ENCODE results near the gene FMNL2.

Gene FMNL2

DNA sequence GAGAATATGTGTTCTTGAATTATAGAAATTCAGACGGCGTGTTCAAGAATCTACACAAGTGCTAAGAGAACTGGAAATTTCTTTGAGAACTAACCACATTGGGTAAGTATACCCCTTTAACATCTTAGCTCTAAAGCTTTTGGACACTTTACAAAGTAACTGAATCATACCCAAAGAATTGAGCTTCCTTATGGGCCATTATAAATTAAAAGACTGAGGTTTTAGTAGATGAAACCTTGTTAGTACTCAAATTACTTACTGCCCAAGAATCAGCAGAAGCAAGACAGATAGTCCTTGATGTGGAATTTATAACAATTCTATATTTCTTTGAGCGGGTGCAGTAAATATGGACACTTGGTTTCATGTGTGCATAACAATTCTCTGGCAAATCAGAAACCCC is 214.0 kb downstream of the FMNL2 start:
- in situ Hi-C loops (cut with HindIII; ENCODE audit: low sequenced_read_pairs) = no loop called here
- no peak overlapping the region for H3K4me3 ChIP-seq (ENCODE audit: low read depth, low read length)
- no peak for DNase-seq (ENCODE audit: low read depth)
- TF ChIP-seq, protein P1, sequence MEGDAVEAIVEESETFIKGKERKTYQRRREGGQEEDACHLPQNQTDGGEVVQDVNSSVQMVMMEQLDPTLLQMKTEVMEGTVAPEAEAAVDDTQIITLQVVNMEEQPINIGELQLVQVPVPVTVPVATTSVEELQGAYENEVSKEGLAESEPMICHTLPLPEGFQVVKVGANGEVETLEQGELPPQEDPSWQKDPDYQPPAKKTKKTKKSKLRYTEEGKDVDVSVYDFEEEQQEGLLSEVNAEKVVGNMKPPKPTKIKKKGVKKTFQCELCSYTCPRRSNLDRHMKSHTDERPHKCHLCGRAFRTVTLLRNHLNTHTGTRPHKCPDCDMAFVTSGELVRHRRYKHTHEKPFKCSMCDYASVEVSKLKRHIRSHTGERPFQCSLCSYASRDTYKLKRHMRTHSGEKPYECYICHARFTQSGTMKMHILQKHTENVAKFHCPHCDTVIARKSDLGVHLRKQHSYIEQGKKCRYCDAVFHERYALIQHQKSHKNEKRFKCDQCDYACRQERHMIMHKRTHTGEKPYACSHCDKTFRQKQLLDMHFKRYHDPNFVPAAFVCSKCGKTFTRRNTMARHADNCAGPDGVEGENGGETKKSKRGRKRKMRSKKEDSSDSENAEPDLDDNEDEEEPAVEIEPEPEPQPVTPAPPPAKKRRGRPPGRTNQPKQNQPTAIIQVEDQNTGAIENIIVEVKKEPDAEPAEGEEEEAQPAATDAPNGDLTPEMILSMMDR (IDR thresholded peaks at IDR 0.05; ENCODE audit: low read depth, low read length, missing control alignments) = no peak

DNA sequence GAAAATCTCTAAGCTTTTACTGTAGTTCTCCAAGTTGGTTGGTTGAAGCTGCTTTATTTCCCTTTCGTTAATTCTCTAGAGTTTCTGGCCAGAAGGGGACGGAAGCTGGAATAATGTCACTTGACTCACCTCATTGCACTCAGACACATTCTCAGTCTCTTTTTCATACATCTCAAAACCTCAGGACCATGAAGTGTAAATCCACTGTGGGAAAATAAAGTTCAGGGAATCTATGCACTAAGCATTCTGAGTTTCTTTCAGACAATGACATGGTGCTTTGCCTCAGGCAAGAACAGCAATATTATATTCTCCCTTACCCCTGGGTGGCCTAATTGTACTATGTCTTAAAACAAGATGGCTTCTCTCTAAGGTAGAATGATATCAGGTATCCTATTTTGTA is 214.4 kb downstream of the FMNL2 start:
- no peak overlapping the region for H3K4me3 ChIP-seq (ENCODE audit: low read depth, low read length)
- in situ Hi-C loops (cut with HindIII; ENCODE audit: low sequenced_read_pairs) = no loop called here
- DNase-seq (ENCODE audit: low read depth) = no peak
- TF ChIP-seq, protein P1 (IDR thresholded peaks at IDR 0.05; ENCODE audit: low read depth, low read length, missing control alignments) = no peak

DNA sequence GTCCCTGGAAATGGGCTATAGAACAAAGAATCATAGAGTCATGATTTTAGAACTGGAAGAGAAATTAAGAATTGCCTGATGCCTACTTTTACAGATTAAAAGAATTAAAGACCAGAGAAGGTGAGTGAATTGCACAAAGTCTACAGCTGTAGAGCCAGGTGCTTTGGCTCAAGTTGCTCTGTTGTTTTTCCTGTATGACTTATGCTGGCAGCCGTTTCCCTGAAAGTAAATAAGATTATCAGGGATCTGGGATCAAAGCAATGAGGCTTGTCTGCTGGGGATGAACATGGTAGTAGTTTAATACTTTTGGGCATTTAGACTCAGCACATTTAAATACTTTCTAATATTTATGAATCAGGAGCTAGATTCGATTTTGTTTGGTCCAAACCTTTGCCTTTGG is 215.4 kb downstream of the FMNL2 start:
- in situ Hi-C loops (cut with HindIII; ENCODE audit: low sequenced_read_pairs) = no loop called here
- TF ChIP-seq, protein P1 (IDR thresholded peaks at IDR 0.05; ENCODE audit: low read depth, low read length, missing control alignments) = no peak
- H3K4me3 ChIP-seq (ENCODE audit: low read depth, low read length) = no peak overlapping the region
- no peak for DNase-seq (ENCODE audit: low read depth)

DNA sequence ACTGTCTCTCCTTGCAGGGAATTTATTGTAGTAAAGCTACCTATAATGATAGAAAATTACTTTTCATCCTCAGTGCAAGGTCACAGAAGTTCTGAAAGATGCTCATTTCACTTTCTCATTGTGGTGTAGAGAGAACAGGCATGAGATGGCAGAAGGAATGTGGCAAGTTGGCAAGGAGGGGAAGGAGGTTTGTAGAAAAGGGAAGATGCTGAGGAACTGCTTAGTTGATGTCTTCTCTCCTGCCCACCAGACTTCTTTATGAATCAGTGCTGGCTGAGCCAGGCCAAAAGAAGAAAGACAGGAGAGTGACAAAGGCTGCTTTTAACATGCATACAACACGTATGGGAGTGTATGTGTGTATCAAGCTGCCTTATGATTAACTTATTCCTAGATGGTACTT is 217.9 kb downstream of the FMNL2 start:
- in situ Hi-C loops (cut with HindIII; ENCODE audit: low sequenced_read_pairs) = no loop called here
- TF ChIP-seq, protein P1 (IDR thresholded peaks at IDR 0.05; ENCODE audit: low read depth, low read length, missing control alignments) = no peak
- no peak overlapping the region for H3K4me3 ChIP-seq (ENCODE audit: low read depth, low read length)
- DNase-seq (ENCODE audit: low read depth) = no peak

DNA sequence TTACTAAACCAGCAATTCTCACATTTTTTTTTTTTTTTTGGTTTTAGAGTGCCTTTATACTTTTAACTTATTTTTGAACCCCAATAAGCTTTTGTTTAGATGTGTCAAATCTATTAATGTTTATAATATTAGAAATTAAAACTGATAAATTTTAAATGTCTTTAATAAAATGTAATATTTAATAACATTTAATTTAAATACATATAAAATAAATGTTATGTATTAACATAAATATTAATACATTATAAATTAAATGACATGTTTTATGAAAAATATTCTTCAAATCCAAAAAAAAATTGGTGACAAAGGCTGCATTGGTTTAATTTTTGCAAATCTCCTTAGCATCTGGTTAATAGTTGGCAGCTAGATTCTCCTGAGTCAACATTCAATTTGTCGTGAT is 218.5 kb downstream of the FMNL2 start:
- H3K4me3 ChIP-seq (ENCODE audit: low read depth, low read length) = no peak overlapping the region
- in situ Hi-C loops (cut with HindIII; ENCODE audit: low sequenced_read_pairs) = no loop called here
- no peak for DNase-seq (ENCODE audit: low read depth)
- TF ChIP-seq, protein P1 (IDR thresholded peaks at IDR 0.05; ENCODE audit: low read depth, low read length, missing control alignments) = no peak

DNA sequence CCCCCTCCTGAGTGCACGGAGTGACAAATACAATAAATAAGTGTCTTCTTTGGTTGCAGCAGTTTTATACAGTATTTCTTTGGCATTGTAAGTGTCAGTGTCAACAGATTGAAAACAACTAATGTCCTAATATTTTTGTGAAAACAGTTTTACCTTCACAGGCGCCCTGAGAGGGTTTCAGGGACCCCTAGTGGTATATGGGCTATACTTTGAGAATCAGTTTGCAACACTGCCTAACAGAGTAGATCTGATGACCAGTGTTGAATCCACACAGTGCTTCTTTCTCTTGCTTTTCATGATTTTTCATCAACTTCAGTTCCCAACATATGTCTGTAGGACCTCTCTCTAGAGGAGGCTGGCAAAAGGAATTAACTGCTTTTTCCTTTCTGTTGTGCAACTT is 220.1 kb downstream of the FMNL2 start:
- TF ChIP-seq, protein P1 (IDR thresholded peaks at IDR 0.05; ENCODE audit: low read depth, low read length, missing control alignments) = peak; percentile 57
- H3K4me3 ChIP-seq (ENCODE audit: low read depth, low read length) = no peak overlapping the region
- DNase-seq (ENCODE audit: low read depth) = no peak
- in situ Hi-C loops (cut with HindIII; ENCODE audit: low sequenced_read_pairs) = no loop called here

DNA sequence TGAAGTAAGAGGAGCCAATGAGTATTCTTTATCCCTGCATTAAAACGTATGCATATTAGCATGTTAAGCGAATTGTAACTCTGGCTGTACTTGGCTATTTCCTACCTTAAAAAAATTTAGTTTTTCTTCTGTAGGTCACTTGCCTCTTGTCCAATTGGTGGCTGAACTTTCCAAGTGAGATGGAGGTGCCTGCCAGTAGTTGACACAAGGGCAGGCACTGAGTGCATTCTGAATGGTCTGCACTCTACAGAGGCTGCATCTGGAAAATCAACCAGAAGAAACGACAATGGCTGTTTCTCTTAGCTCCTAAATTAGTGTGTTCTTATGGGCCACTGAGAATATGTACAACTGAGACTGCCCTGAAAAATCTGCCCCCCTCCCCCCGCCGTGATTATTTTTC is 221.5 kb downstream of the FMNL2 start:
- no peak for DNase-seq (ENCODE audit: low read depth)
- TF ChIP-seq, protein P1 (IDR thresholded peaks at IDR 0.05; ENCODE audit: low read depth, low read length, missing control alignments) = no peak
- no peak overlapping the region for H3K4me3 ChIP-seq (ENCODE audit: low read depth, low read length)
- in situ Hi-C loops (cut with HindIII; ENCODE audit: low sequenced_read_pairs) = no loop called here
